Stimulated activated CD8-positive, alpha-beta memory T cell treated with anti-CD3 and anti-CD28 coated beads, Interleukin-2, amount 100 ng/mL, for 48 hours (primary cell): ENCODE measurements around the gene SLC25A21.
A peak's percentile ranks its signal among the peaks of the same experiment; 100 is the strongest.

ENCODE experiments used
- DNase-seq, 2 donors: peaks; one replicate each; pipeline ENCODE4 v3.0.0-alpha.2; 2020; ENCODE audit warnings: low read depth in 2 of 2

SLC25A21 gene

DNA sequence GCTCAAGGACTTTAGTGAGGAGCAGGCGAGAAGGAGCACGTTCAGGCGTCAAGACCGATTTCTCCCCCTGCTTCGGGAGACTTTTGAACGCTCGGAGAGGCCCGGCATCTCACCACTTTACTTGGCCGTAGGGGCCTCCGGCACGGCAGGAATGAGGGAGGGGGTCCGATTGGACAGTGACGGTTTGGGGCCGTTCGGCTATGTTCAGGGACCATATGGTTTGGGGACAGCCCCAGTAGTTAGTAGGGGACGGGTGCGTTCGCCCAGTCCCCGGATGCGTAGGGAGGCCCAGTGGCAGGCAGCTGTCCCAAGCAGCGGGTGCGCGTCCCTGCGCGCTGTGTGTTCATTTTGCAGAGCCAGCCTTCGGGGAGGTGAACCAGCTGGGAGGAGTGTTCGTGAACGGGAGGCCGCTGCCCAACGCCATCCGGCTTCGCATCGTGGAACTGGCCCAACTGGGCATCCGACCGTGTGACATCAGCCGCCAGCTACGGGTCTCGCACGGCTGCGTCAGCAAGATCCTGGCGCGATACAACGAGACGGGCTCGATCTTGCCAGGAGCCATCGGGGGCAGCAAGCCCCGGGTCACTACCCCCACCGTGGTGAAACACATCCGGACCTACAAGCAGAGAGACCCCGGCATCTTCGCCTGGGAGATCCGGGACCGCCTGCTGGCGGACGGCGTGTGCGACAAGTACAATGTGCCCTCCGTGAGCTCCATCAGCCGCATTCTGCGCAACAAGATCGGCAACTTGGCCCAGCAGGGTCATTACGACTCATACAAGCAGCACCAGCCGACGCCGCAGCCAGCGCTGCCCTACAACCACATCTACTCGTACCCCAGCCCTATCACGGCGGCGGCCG, 509.6 kb downstream of the SLC25A21 start:
- DNase-seq: no peak

DNA sequence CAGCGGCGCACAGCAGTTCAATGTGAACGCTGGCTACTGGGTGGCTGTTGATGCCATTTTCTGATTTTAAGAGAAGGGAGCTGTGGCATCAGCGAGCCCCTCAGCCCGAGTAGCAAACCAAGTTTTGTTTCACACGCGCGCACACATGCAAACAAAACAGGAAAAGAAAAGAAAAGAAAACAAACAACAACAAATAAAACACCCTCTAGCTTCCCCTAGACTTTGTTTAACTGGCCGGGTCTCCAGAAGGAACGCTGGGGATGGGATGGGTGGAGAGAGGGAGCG, 510.2 kb downstream of the SLC25A21 start:
- no peak for DNase-seq

DNA sequence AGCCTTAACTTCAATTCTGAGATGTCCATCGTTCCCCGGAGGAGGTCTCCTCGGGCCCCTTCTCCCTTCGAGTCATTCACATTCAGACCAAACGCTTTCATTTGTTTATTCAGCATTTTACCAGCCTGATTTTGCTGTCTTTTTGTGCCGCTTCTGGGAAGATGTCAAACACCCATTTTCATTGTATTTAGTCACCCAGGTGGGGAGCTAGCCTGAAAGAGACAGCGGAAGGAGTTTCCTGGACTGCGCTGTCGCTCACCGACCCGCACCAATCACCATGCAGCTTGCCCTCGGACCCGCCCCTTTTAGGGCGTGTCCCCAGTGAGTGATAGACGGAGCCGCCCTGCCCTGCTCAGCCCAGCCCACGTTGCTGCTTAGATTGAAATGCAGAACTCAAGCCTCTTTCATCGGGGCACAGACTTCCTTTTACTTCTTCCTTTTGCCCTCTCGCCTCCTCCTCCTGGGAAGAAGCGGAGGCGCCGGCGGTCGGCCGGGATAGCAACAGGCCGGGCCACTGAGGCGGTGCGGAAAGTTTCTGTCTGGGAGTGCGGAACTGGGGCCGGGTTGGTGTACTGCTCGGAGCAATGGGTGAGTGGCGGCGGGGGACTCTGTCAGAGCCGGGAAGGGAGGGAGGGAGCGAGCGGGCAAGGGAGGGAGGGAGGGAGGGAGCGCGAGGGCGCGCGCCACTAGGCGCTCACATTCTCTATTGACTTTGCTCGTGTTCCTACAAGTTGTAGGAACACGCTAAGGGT, 510.7 kb downstream of the SLC25A21 start, which contains the start of gene PAX9:
Gene PAX9, plus strand, starts transcription at position 355 of the 752 bp plus-strand sequence. Its CDS starts 230 bp downstream, at position 585.
- DNase-seq: peak in 1 of 2 donors; percentile 41

DNA sequence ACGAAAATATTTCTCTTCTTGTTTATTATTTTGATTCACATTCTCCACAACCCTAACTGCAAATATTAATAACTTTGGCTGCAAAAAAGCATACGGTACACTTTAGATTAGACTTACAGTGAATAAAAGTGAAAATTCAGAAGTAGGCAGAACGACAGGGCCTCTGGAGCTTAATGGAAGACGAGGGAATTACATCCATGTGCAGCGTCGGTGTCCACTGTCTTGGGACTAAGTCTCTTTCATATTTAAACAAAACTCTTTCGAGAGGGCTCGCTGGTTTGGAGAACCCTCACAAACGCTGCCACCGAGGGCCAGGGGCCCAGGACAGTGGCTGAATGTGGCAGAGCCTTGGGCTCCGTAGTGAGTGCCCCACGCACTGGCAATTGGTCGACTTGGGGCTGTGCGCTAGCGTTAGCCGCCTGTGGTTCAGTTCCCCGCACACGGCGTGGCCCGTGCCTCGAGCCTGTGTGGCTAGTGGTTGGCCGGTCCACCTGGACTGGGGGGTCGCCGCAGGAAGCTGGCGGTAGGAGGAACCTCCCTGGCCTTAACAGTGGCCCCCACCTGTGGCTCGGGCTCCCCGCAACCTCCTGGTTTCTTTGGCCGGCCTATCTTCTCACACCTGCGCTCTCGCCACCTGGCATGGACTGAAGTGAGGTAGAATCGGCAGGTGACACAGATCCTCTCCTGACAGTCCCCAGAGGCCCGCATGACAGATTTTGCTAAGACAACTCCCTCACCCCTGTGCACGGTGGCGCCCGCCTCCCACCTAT, 511.5 kb downstream of the SLC25A21 start:
- DNase-seq: no peak

DNA sequence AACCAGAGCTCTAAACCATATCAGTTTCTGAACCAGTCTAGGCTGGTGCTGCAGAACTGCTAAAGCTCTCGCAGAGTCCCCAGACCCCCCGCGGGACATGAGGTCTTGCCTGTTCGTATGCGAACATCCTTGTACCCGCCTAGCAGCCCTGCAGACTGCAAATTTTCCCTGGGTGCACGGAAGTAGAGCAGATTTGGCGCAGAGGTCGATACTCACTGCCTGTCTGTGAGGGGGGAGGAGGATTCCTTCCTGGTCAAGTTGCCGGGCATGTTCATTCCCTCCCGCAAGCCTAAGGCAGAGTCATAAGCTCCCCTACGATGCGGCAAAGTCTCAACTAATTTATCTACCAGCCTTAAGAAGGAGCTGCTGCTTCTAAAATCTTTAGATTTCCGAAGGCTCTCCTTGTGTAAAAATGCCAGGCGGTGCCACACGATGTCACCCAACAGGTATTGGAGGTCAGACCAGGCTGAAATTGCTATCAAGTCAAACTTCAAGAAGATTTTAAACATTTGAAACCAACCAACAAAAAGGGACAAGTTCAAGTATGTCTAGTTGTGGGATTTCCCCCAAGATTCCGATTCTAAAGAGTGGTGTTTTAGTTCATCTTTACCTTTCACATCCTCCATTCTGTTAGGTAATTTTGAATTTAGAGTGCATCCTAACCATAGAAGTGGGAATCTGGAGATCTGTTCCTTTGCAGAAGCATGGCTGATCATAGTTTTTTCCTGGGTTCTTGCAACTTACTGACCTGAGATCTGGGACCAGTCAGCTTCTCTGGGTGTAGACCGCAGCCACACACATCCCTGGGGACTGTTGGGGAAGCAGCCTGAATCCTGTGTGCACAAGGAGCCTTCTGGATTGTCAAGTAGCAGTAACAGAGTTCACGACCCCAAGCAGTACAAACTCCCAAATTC, 512.3 kb downstream of the SLC25A21 start:
- no peak for DNase-seq

DNA sequence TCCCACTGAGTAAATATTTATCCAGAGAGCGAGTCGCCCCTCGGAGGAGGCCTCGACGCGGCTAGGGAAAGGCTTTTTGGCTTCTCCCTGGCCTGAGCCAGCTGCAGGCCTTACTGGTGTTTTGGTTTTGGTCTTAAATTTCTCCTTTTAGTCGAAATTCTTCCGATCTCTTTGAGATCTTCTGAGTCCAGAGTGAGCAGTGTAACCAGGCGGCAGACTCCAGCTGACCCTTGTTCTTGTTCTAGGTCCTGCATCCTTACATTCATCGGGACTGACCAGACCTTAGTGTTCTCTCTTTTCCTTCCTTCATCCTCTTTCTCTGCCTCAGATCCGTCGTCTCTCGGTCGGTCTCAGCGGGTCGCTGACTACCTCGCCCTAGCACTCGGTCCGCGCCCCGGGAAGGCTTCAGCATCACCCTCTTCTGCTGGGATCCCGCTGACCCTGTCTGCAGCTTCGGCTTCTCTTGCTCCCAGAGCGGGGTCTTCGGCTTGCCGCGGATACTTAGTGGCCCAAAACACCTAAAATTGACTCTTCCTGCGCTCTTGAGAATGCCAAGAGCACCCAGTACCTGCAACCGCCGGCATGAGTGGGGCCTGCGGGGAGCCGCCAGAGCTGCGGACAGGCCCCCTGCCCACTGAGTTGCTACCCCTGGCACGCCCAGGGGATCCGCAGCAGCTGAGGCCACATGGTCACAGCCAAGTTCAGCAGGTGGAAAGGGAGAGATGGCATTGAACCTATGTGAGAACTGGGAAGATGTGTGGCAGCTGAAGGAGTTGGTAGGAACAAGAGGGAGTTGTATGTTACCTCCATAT, 513.2 kb downstream of the SLC25A21 start:
- DNase-seq: no peak

DNA sequence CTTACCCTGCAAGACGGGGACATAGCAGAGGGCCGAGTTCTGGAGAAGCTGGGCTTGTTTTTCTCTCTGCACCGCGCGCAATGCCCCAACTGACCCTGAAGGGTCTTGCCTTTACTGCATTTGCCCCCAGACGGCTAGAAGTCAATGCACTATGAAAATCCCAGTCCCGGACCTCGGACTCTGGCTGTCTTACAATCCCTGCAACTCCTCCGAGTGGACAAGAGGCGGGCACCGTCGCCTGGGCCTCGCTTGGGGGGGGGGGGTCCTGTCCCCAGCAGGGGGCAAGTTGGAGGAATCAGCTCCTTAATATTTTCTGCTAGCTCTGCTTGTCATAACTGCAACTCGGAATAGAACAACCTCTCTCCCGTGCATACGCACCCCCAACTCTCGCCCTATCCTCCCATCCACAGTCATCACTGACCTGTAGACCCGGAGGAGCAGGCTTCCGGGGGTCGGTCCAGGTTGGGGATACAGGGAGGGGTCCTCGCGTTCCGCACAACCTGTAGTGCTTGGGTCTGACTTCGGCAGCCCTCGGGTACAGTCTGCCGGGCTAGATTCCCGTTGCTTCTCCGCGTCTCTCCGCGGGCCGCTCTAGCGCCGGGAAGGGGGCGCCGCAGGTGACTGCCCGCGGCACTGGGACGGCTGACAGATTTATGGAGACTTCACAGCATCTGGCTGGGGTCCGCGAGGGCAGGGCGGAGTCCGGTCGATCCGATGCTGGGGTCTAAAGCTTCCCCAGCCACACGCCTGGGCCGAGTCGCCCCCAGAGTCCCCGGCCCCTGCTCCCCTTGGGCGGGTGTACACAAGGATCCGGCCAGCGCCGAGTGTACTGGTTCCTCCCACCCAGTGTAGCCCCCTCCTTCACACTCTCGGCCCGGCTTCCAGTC, 514.0 kb downstream of the SLC25A21 start:
- DNase-seq: no peak

DNA sequence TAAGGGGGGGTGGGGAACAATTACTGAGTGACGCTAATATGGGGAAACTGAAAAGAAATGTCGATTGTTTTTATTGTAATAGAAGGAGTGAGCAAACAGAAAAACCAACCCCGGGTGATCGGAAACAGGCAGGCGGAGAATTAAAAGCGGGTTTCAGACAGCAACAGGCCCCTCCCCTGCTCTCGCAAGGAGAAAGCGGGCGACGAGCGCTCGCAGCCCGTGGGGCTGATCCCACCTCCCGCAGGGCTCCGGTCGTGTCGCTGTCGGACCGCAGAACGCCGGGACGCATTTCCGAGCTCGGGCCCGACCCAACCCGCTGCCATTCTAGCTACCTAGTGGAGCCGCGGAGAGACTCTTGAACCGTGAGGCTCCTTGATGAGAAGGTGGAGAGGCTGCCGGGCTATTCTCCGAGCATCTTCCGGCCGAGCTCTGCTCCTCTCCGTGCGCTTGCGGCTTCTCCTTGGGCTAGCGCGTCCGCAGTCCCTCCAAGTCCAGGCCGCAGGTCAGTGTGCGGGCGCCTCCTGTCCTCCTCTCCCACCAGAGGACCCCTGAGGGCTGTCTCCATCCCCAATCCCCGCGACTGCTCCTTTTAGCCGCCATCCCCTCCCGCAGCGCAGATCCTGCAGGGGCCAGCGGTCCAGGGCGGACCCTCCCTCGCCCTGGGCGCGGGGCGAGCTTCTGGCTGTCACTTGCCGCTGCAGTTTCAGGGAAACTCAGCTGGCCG, 514.8 kb downstream of the SLC25A21 start:
- DNase-seq: no peak

DNA sequence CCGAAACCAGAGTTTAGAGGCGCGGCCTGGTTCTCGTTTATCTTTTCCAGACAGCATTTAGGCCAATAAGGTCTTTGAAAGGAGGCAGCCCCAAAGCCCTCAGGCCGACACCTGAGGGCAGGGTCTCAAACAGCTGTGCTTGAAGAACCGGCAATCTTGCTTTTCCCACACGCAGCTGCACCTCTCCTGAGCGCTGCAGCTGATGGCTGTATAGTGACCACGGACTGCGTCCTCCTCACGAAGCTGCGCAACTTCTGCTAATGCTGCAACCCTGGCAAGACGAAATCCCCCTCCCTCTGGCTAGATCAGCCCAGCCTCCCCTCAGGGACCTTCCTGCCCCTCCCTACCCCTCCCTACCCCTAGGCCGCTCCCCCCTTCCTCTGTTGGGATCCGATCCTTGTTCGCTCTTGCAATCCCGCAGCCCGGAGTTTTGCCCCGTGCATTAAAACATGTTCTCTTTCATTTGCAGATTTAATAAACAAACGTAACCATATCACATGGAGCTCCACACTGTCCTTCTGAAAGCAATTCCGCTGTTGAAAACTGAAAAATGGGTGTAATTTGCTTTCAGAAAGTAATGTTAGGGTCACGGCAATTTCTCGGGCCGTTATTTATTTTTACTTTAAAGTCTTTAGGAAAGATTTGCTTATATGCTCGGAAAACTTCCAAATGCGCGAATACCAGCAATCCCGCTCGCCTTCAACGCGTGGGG, 515.6 kb downstream of the SLC25A21 start:
- DNase-seq: no peak

DNA sequence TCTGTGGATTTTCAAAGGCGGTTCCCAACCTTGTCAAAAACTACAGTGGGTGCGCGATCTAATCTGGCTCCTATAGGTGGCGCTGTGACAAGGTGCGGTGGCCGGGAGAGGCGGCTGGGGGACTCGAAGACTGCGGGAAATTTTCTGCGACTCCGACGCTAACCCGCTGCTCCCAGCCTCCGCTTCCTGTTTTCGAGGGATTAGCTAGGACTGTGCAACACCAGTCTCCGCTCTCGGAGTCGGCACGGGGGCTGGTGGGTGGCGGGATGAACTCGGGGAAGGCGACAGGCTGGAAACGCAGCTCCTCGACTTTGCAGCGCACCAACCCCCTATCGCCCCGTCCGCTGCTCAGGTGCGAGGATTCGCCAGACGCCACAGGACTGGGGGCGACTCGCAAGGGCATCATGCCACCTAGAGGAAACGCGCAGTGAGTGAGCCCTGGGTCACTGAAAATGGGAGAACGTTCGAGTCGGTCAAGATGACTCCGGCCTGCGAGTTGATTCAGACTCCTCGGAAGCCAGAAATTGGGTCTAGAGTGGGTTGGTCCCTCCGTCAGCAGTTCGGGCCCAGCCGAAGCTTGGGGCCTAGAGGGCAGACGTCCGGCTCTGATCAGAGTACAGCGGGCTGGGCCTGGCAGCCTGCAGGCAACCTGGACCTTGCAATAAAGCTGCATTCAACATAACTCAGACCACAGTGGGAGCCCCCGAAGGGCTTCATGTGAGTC, 516.3 kb downstream of the SLC25A21 start:
- no peak for DNase-seq

DNA sequence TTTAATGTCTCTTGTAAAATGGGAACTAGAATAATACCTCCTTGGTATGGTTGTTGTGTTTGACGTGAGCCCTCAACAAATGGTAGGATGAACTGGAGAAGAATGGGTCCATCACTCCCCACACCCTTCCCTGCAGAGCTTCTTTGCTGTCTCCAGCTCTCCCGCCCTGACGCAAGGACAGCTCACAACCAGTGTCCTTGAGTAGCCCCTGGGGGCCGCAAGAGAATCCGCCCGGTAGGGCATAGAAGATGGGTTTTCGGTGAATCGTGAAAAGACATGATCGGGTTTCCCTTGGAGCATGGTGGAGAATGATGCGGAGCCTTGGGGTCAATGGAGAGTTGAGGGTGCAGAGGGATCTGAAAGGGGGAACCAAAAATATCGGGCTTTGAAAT, 516.8 kb downstream of the SLC25A21 start:
- no peak for DNase-seq

DNA sequence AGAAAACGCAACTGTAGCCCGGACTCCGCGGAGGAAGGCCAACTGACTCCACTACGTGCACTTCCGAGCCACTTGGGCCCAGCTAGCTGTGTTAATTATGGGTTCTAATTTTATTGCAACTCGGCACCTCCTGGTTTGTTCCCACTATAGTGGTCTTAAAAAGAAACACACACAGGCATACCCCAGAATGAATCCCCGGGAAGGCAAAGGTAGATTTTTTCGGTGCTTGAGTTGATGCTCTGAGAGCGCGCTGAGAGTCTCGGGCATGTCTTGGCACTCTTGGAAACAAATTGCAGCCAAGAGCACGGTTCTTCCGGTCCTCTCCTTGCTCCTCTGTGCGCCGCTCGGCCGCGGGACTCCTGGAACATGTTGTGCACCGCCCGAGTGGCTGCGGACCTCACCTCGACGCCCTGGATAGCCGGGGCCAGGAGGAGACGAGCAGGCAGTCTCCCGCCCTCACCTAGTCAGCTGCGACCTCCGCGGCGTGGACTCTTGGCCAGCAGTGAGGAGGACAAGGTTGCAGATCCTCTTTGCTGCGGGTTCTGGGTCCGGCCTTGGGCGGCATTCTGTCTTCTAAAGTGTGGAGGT, 517.5 kb downstream of the SLC25A21 start:
- DNase-seq: no peak

DNA sequence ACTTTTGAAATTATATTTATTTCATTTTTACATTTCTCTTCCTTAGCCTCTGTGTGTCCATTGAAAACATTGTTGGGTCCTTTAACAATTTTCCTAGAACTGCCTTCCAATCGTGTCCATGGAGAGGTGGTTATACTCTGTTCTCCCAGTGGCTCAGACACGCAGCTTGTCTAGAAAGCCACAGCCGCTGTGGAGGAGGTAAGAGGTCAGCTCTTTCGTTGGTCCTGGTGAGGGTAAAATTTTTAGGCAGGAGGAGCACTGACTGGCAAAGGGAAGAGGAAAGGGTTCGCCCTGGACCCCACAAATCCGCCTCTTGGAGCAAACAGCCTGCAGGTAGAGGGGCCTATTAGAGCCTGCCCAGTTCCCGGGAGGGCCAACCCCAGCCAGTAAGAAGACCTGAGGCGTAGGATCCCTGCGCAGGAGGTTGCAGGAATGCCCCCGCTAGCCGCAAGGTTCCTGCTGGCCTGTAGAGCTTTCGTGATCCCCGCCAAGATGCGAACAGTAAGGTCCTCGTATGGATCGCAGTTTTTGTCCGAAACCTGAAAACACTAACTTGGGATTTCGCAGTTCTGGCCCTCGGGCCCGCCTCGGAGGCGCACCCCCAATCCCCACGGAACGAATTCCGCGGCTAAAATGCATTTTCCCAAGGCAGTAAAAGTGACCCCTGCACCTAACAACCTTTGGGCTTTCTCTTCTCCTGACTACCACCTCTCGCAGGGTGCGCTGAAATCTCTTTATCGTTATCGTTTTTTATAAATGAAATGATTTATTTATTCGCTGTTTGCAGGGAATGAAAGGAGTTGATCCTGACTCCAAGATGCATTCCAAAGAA, 518.2 kb downstream of the SLC25A21 start:
- no peak for DNase-seq

DNA sequence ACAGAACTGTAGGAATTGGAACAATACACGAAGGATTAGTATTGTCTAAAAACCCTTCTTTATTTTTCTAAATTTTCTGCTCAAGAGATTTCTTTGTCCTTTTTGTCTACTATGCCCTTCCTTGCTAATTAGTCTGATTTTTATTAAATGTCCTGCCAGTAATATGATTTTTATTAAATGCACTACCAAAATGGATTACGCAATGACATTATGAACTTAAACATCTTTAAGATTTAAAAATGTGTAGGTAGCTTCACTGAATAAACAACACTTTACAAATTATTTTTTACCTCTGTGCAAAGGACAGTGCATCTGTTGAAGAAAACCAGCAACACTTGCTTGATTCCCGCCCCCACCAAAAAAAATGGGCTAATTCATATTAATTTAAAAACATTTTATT, 519.0 kb downstream of the SLC25A21 start:
- no peak for DNase-seq

DNA sequence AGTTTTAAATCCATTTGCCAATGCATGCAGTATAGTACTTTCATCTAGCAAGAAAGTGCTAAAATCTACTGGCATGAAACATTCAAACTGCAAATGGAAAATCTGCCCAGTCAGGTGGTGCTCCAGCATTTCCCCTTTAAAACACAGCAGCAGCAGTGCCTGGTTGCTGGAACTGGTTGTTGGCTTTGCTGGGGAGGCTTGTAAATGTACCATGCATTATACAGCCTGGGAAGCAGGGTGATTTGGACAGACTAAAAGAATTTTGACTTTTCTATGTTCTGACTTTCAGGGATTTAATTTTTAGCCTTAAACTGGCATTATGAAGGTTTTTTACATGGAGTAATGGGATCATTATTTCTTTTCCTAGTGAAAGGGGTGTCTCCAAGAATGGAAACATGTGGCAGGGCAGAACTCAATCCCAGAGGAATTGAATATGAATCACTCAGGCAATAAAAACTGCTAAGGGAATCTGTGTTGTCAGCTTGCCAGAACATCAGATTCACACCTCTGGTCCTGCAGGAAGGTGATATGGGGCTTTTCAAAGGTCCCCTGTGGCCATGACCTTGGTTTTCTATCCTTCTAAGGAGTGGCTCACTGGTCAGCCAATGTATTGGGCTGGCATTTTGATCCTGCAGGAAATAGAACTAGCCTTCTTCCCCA, 519.7 kb downstream of the SLC25A21 start:
- DNase-seq: no peak
